ENCODE results near the gene OBSCN.
"Not testable (repeated sequence)": the region's sequence is repeated elsewhere in the genome, so short reads cannot be mapped to it uniquely, and the experiment has no call there.

OBSCN gene

GRCh38 chr1:228171221-228171891, 36.5 kb upstream of the OBSCN start:
- no peak for DNase-seq (ENCODE audit: low read depth in 2 of 2, low spot score in 1 of 2)

- no peak for DNase-seq (ENCODE audit: low read depth in 2 of 2, low spot score in 1 of 2)
These were observed 35.0 kb upstream of the OBSCN start for GRCh38 chr1:228172591-228173527.

GRCh38 chr1:228173528-228174481, 34.0 kb upstream of the OBSCN start:
- DNase-seq (ENCODE audit: low read depth in 2 of 2, low spot score in 1 of 2): not testable (repeated sequence)

- DNase-seq (ENCODE audit: low read depth in 2 of 2, low spot score in 1 of 2): no peak
These were observed 33.1 kb upstream of the OBSCN start for GRCh38 chr1:228174482-228175315.

- DNase-seq (ENCODE audit: low read depth in 2 of 2, low spot score in 1 of 2): no peak
These were observed 32.4 kb upstream of the OBSCN start for GRCh38 chr1:228175316-228176023.

- no peak for DNase-seq (ENCODE audit: low read depth in 2 of 2, low spot score in 1 of 2)
These were observed 31.8 kb upstream of the OBSCN start for GRCh38 chr1:228176024-228176395.

- no peak for DNase-seq (ENCODE audit: low read depth in 2 of 2, low spot score in 1 of 2)
These were observed 31.2 kb upstream of the OBSCN start for GRCh38 chr1:228176461-228177182.

- no peak for DNase-seq (ENCODE audit: low read depth in 2 of 2, low spot score in 1 of 2)
These were observed 30.7 kb upstream of the OBSCN start for GRCh38 chr1:228177183-228177475.

- no peak for DNase-seq (ENCODE audit: low read depth in 2 of 2, low spot score in 1 of 2)
These were observed 29.8 kb upstream of the OBSCN start for GRCh38 chr1:228177721-228178710.

GRCh38 chr1:228178737-228179684, 28.8 kb upstream of the OBSCN start:
- DNase-seq (ENCODE audit: low read depth in 2 of 2, low spot score in 1 of 2): no peak

- DNase-seq (ENCODE audit: low read depth in 2 of 2, low spot score in 1 of 2): no peak
These were observed 27.4 kb upstream of the OBSCN start for GRCh38 chr1:228180271-228180958.

GRCh38 chr1:228180959-228181644, 26.7 kb upstream of the OBSCN start:
- no peak for DNase-seq (ENCODE audit: low read depth in 2 of 2, low spot score in 1 of 2)

GRCh38 chr1:228181645-228182034, 26.2 kb upstream of the OBSCN start:
- DNase-seq (ENCODE audit: low read depth in 2 of 2, low spot score in 1 of 2): no peak

- no peak for DNase-seq (ENCODE audit: low read depth in 2 of 2, low spot score in 1 of 2)
These were observed 25.4 kb upstream of the OBSCN start for GRCh38 chr1:228182296-228183030.

- DNase-seq (ENCODE audit: low read depth in 2 of 2, low spot score in 1 of 2): no peak
These were observed 23.7 kb upstream of the OBSCN start for GRCh38 chr1:228184152-228184551.

Data from stimulated activated CD8-positive, alpha-beta memory T cell treated with anti-CD3 and anti-CD28 coated beads, Interleukin-4, amount 100 ng/mL, for 1 hour (primary cell).